HG03460 (cell line): Measurements from ENCODE around the gene PBX4.

ENCODE experiments used
- ATAC-seq: cut with Tn5 transposase; IDR thresholded peaks from one replicate; pipeline ENCODE4 v1.9.1; 2021; ENCODE audit not compliant: unreplicated experiment

PBX4 gene

GRCh38 chr19:19559931-19560330 lies 58.6 kb downstream of the PBX4 start:
- no peak for ATAC-seq

GRCh38 chr19:19558636-19559035 lies 59.9 kb downstream of the PBX4 start:
- ATAC-seq = no peak

- no peak for ATAC-seq
Measured at GRCh38 chr19:19558055-19558454, 60.4 kb downstream of the PBX4 start.

GRCh38 chr19:19554074-19555023 lies 64.1 kb downstream of the PBX4 start:
- ATAC-seq = no peak

- no peak for ATAC-seq
Measured at GRCh38 chr19:19553670-19554069, 64.8 kb downstream of the PBX4 start.

- ATAC-seq = no peak
Measured at GRCh38 chr19:19552798-19553197, 65.7 kb downstream of the PBX4 start.

- ATAC-seq = no peak
Measured at GRCh38 chr19:19551853-19552192, 66.7 kb downstream of the PBX4 start.

- ATAC-seq = no peak
Measured at GRCh38 chr19:19550972-19551852, 67.3 kb downstream of the PBX4 start.

- no peak for ATAC-seq
Measured at GRCh38 chr19:19550485-19550929, 68.0 kb downstream of the PBX4 start.

GRCh38 chr19:19549804-19550464 lies 68.6 kb downstream of the PBX4 start:
- ATAC-seq = no peak

- no peak for ATAC-seq
Measured at GRCh38 chr19:19548915-19549759, 69.3 kb downstream of the PBX4 start.

GRCh38 chr19:19547674-19548336 lies 70.7 kb downstream of the PBX4 start:
- no peak for ATAC-seq

GRCh38 chr19:19546751-19547162 lies 71.7 kb downstream of the PBX4 start:
- no peak for ATAC-seq

GRCh38 chr19:19545707-19546106 lies 72.8 kb downstream of the PBX4 start:
- no peak for ATAC-seq

GRCh38 chr19:19544954-19545591 lies 73.4 kb downstream of the PBX4 start:
- ATAC-seq = no peak

GRCh38 chr19:19544257-19544953 lies 74.1 kb downstream of the PBX4 start:
- no peak for ATAC-seq

GRCh38 chr19:19543640-19544039 lies 74.8 kb downstream of the PBX4 start:
- no peak for ATAC-seq

GRCh38 chr19:19543101-19543500 lies 75.4 kb downstream of the PBX4 start:
- ATAC-seq = no peak

GRCh38 chr19:19542507-19542906 lies 76.0 kb downstream of the PBX4 start:
- ATAC-seq = no peak
